HepG2 (cell line): ENCODE data around the gene NOS1.

Experiments used
- ATF5 ChIP-seq: sonication (generic); formaldehyde crosslinking; IDR thresholded peaks from 2 replicates; pipeline ENCODE4 v1.4.0; 2020; ENCODE audit warnings: mild to moderate bottlenecking, low read depth, missing genetic modification reagents
- BCLAF1 ChIP-seq: fragments of 450-650 bp; IDR thresholded peaks from 2 replicates; pipeline ENCODE4 v1.6.1; 2017; ENCODE audit warnings: mild to moderate bottlenecking
- CREM ChIP-seq, 2 experiments: sonication (generic) in 1 of 2; formaldehyde crosslinking in 1 of 2; IDR thresholded peaks; 2 replicates each; pipeline versions ENCODE4 v1.4.0 to v1.6.1; 2016 to 2020; ENCODE audit warnings: antibody characterized with exemption in 1 of 2, mild to moderate bottlenecking in 1 of 2, missing genetic modification reagents in 1 of 2
- EZH2 ChIP-seq: conservative IDR thresholded peaks from 2 replicates; pipeline ENCODE4 v1.6.1; 2012; ENCODE audit warnings: mild to moderate bottlenecking, low read depth, low read length, moderate library complexity
- LCORL ChIP-seq, 2 experiments: fragments of 450-650 bp in 1 of 2; sonication (generic) in 1 of 2; formaldehyde crosslinking in 1 of 2; IDR thresholded peaks; 2 replicates each; pipeline versions ENCODE4 v1.5.0 to v1.6.1; 2017 to 2020; ENCODE audit warnings: antibody characterized with exemption in 1 of 2, missing genetic modification reagents in 1 of 2
- MNT ChIP-seq: fragments of 450-650 bp; IDR thresholded peaks from 2 replicates; pipeline ENCODE4 v1.6.1; 2016
- POLR2A ChIP-seq, 2 experiments: IDR thresholded peaks; 2 replicates each; pipeline ENCODE4 v1.6.1; 2011; ENCODE audit warnings: low read depth in 2 of 2, low read length in 2 of 2, mild to moderate bottlenecking in 1 of 2, moderate library complexity in 1 of 2; ENCODE audit not compliant: insufficient read depth in 1 of 2
- POLR2AphosphoS5 ChIP-seq: IDR thresholded peaks from 2 replicates; pipeline ENCODE4 v1.6.1; 2012; ENCODE audit warnings: low read depth, low read length
- PRDM10 ChIP-seq: sonication (generic); formaldehyde crosslinking; IDR thresholded peaks from 2 replicates; pipeline ENCODE4 v1.4.0; 2020; ENCODE audit warnings: low read depth, missing genetic modification reagents
- TARDBP ChIP-seq: sonication (generic); formaldehyde crosslinking; IDR thresholded peaks from 2 replicates; pipeline ENCODE4 v1.8.0; 2022; ENCODE audit warnings: mild to moderate bottlenecking, missing genetic modification reagents
- ZNF318 ChIP-seq: sonication (generic); formaldehyde crosslinking; IDR thresholded peaks from 2 replicates; pipeline ENCODE4 v1.4.0; 2020; ENCODE audit warnings: mild to moderate bottlenecking, missing genetic modification reagents
- ZNF431 ChIP-seq: sonication (generic); formaldehyde crosslinking; IDR thresholded peaks from 2 replicates; pipeline ENCODE4 v1.9.0; 2022; ENCODE audit warnings: missing genetic modification reagents, low read depth, mild to moderate bottlenecking, borderline replicate concordance
- ZNF773 ChIP-seq: sonication (generic); formaldehyde crosslinking; IDR thresholded peaks from 2 replicates; pipeline ENCODE4 v1.4.0; 2020; ENCODE audit warnings: missing genetic modification reagents, borderline replicate concordance

GRCh38 chr12:117159674-117160073, 201.8 kb downstream of the NOS1 start:
- no peak for TF ChIP-seq MNT
- no peak for TF ChIP-seq ZNF773 (CRISPR knock-in tag)
- no peak for TF ChIP-seq POLR2A (IDR thresholded peaks at IDR 0.05; ENCODE audit: insufficient read depth in 1 of 2, low read depth in 2 of 2, low read length in 2 of 2)
- TF ChIP-seq TARDBP, result no peak
- TF ChIP-seq CREM (IDR thresholded peaks at IDR 0.05), result no peak
- no peak for TF ChIP-seq CREM (CRISPR knock-in tag; IDR thresholded peaks at IDR 0.05)
- TF ChIP-seq PRDM10 (CRISPR knock-in tag), result no peak
- TF ChIP-seq BCLAF1, result no peak
- TF ChIP-seq POLR2AphosphoS5, result no peak
- TF ChIP-seq LCORL (IDR thresholded peaks at IDR 0.05), result no peak
- TF ChIP-seq LCORL (CRISPR knock-in tag; IDR thresholded peaks at IDR 0.05), result no peak
- TF ChIP-seq ZNF318, result no peak
- no peak for TF ChIP-seq ZNF431 (CRISPR knock-in tag)
- no peak for TF ChIP-seq EZH2
- no peak for TF ChIP-seq ATF5 (CRISPR knock-in tag)
